Glutamatergic neuron (in vitro differentiated cells): ENCODE results near the gene KIR2DL3. TPM values are rescaled to one million over a fixed set of nuclear protein-coding genes. Genes with fewer than 3 reads are reported as not detected.
"Not testable (repeated sequence)": the region's sequence is repeated elsewhere in the genome, so short reads cannot be mapped to it uniquely, and the experiment has no call there.

Experiments used
- DNase-seq: peaks from one replicate; pipeline ENCODE4 v3.0.0; 2022
- H3K27ac Mint-ChIP-seq: one replicate; pipeline ENCODE4 v1.8.0; 2020; ENCODE audit warnings: mild to moderate bottlenecking, mixed read lengths, inconsistent platforms; ENCODE audit not compliant: unreplicated experiment
- H3K27me3 Mint-ChIP-seq: one replicate; pipeline ENCODE4 v1.8.0; 2020; ENCODE audit warnings: mild to moderate bottlenecking, moderate library complexity, mixed read lengths, inconsistent platforms; ENCODE audit not compliant: unreplicated experiment
- H3K36me3 Mint-ChIP-seq: one replicate; pipeline ENCODE4 v1.8.0; 2020; ENCODE audit warnings: mild to moderate bottlenecking, mixed read lengths, inconsistent platforms; ENCODE audit not compliant: unreplicated experiment
- H3K4me1 Mint-ChIP-seq: one replicate; pipeline ENCODE4 v1.8.0; 2020; ENCODE audit warnings: mild to moderate bottlenecking, low read depth, mixed read lengths, inconsistent platforms; ENCODE audit not compliant: unreplicated experiment
- H3K4me3 Mint-ChIP-seq: one replicate; pipeline ENCODE4 v1.8.0; 2020; ENCODE audit warnings: mild to moderate bottlenecking, mixed read lengths, inconsistent platforms; ENCODE audit not compliant: unreplicated experiment
- H3K9me3 Mint-ChIP-seq: one replicate; pipeline ENCODE4 v1.8.0; 2020; ENCODE audit warnings: mild to moderate bottlenecking, moderate library complexity, mixed read lengths, inconsistent platforms; ENCODE audit not compliant: unreplicated experiment
- total RNA-seq: library from RNA; stranded (reverse); fragmentation: NEBNext Ultra II Directional; extraction: Animal tissue kit (Norgen Biotek cat#: 25700); gene quantifications from one replicate; pipeline ENCODE4 v1.2.1, GENCODE V29; 2021; ENCODE audit not compliant: unreplicated experiment
- TF ChIP-seq, protein P1 (sequence below): fragments of 200-600 bp; sonication (generic); IDR thresholded peaks from one replicate; pipeline ENCODE4 v1.5.0; 2021; ENCODE audit not compliant: partially characterized antibody, unreplicated experiment

The KIR2DL3 gene
- total RNA-seq, 1 donor from 2014 or later = not detected

DNA sequence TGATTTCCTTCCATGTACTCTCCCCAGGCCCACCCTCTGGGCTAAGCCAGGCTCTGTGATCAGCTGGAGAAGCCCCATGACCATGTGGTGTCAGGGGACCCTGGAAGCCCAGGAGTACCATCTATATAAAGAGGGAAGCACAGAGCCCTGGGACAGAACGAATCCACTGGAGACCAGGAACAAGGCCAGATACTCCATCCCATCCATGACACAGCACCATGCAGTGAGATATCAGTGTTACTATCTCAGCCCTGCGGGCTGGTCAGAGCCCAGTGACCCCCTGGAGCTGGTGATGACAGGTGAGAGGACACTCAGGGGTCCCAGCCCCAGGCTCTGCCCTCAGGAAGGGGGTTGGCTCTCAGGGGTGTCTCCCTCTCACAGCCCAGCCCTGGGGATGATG lies 41.5 kb upstream of the KIR2DL3 start:
- peaks cover 5% of the 10 kb centered on the region for H3K36me3 Mint-ChIP-seq
- H3K27ac Mint-ChIP-seq = no peak overlapping the region
- no peaks in the 10 kb centered on the region for H3K4me1 Mint-ChIP-seq
- H3K4me3 Mint-ChIP-seq = no peak overlapping the region
- TF ChIP-seq, protein P1, sequence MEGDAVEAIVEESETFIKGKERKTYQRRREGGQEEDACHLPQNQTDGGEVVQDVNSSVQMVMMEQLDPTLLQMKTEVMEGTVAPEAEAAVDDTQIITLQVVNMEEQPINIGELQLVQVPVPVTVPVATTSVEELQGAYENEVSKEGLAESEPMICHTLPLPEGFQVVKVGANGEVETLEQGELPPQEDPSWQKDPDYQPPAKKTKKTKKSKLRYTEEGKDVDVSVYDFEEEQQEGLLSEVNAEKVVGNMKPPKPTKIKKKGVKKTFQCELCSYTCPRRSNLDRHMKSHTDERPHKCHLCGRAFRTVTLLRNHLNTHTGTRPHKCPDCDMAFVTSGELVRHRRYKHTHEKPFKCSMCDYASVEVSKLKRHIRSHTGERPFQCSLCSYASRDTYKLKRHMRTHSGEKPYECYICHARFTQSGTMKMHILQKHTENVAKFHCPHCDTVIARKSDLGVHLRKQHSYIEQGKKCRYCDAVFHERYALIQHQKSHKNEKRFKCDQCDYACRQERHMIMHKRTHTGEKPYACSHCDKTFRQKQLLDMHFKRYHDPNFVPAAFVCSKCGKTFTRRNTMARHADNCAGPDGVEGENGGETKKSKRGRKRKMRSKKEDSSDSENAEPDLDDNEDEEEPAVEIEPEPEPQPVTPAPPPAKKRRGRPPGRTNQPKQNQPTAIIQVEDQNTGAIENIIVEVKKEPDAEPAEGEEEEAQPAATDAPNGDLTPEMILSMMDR = no peak
- peaks cover 3% of the 10 kb centered on the region for H3K27me3 Mint-ChIP-seq
- no peak for DNase-seq
- H3K9me3 Mint-ChIP-seq = peaks cover 18% of the 10 kb centered on the region

DNA sequence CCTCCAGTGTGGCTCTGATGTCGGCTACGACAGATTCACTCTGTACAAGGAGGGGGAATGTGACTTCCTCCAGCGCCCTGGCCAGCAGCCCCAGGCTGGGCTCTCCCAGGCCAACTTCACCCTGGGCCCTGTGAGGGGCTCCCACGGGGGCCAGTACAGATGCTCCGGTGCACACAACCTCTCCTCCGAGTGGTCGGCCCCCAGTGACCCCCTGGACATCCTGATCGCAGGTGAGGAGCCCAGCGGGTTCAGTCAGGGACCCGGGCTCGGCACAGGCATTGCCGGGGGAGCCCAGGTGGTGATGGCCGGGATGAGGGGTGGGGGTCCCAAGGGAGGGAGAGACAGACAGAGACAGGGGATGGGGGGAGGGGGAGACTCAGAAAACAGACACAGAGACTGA lies 40.6 kb upstream of the KIR2DL3 start:
- not testable (repeated sequence) for H3K27ac Mint-ChIP-seq

DNA sequence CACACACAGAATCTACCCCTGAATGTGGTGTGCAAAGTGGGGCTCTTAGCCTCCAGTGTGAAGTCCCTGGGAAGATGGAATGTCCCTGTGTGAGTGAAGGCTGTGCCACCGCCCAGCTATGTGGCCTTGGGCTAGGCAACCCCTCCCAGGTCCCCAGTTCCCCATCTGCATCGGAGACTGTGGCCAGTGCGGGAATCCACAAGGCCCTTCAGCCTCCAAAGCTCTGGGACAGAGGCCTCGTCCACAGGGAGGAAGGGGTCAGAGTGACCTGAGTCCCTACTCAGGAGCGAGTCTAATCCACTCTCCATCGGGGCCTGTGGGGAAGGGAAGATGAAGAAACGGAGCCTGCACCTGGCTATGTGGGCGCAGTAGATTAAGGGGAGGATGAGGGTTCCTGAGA lies 33.4 kb upstream of the KIR2DL3 start:
- Mint-ChIP-seq H3K36me3 (peaks cover 4% of the 10 kb centered on the region), H3K9me3 (peaks cover 21% of the 10 kb centered on the region)

More for the DNA sequence above, 40.6 kb upstream of the KIR2DL3 start:
- not testable (repeated sequence) for H3K4me1 Mint-ChIP-seq, H3K4me3 Mint-ChIP-seq, H3K27me3 Mint-ChIP-seq, H3K36me3 Mint-ChIP-seq, DNase-seq
- peaks cover 19% of the 10 kb centered on the region for H3K9me3 Mint-ChIP-seq

DNA sequence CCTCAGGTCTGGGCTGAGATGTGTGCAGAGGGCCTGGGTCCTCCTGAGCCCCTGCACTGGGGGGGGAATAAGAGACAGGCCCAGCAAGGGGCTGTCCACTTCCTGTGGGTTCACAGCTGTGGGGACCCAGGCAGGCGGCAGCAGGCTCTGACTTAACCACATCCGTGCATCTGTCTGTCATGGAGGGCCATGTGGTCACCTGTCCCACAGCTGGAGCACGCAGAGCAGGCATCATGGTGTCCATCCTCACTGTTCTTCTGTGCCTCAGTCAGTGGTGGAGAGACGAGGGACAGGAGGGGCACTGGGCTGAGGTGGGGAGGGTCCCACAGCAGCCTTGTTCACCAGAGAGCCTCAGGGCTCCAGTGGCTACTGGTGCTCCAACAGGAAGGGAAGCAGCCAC lies 30.4 kb upstream of the KIR2DL3 start:
- DNase-seq = no peak
- H3K27me3 Mint-ChIP-seq = no peaks in the 10 kb centered on the region
- H3K27ac Mint-ChIP-seq = no peak overlapping the region
- peaks cover 14% of the 10 kb centered on the region for H3K9me3 Mint-ChIP-seq
- peaks cover 6% of the 10 kb centered on the region for H3K36me3 Mint-ChIP-seq
- TF ChIP-seq, protein P1 = no peak
- H3K4me1 Mint-ChIP-seq = no peaks in the 10 kb centered on the region
- no peak overlapping the region for H3K4me3 Mint-ChIP-seq

More for the DNA sequence above, 33.4 kb upstream of the KIR2DL3 start:
- H3K27ac Mint-ChIP-seq = no peak overlapping the region
- TF ChIP-seq, protein P1 = no peak
- no peak for DNase-seq
- H3K4me1 Mint-ChIP-seq = no peaks in the 10 kb centered on the region
- no peak overlapping the region for H3K4me3 Mint-ChIP-seq
- H3K27me3 Mint-ChIP-seq = no peaks in the 10 kb centered on the region

DNA sequence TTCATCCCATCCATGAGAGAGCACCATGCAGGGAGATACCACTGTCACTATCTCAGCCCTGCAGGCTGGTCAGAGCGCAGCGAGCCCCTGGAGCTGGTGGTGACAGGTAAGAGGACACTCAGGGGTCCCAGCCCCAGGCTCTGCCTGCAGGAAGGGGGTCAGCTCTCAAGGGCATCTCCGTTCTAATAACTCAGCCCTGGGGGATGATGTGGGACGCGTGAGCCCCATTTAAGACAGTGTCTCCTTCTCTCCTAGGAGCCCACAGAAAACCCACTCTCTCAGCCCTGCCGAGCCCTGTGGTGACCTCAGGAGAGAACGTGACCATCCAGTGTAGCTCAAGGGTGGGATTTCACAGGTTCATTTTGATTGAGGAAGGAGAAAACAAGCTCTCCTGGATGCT lies 29.5 kb upstream of the KIR2DL3 start:
- Mint-ChIP-seq H3K27me3 (no peaks in the 10 kb centered on the region), H3K9me3 (peaks cover 14% of the 10 kb centered on the region)

More for the DNA sequence above, 29.5 kb upstream of the KIR2DL3 start:
- peaks cover 12% of the 10 kb centered on the region for H3K36me3 Mint-ChIP-seq
- TF ChIP-seq, protein P1 = no peak
- DNase-seq = no peak
- no peaks in the 10 kb centered on the region for H3K4me1 Mint-ChIP-seq
- H3K27ac Mint-ChIP-seq = no peak overlapping the region
- H3K4me3 Mint-ChIP-seq = no peak overlapping the region
